Choroid plexus epithelial cell (primary cell): ENCODE data around the gene TNXB.

Experiments used
- DNase-seq: peaks from one replicate; pipeline ENCODE4 v3.0.0-alpha.2; 2010; ENCODE audit warnings: low read depth
- H3K4me3 ChIP-seq: 2 replicates; pipeline ENCODE4 v1.5.1; 2011; ENCODE audit warnings: low read depth, mild to moderate bottlenecking, control low read depth, low read length, moderate library complexity
- TF ChIP-seq, protein P1 (sequence below): conservative IDR thresholded peaks from 2 replicates; pipeline ENCODE4 v1.5.1; 2011; ENCODE audit warnings: low read depth, mild to moderate bottlenecking, control low read depth, inconsistent platforms, low read length, moderate library complexity

The TNXB gene

DNA sequence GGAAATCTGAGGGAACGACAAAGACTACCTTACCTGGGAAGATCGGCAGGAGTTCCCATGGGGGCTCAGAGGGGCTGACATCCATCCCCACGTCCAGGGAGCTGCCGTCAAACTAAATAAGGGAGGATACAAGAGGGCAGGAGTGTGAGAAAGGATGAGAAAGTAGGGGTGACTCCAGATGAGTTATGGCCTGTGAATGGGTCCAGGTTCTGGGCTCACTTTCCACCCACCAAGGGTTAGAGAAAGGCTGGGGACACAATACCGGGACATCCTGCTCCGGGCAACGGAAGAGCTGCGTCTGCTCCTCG lies 18.2 kb upstream of the TNXB start:
- no peak for DNase-seq
- TF ChIP-seq, protein P1, sequence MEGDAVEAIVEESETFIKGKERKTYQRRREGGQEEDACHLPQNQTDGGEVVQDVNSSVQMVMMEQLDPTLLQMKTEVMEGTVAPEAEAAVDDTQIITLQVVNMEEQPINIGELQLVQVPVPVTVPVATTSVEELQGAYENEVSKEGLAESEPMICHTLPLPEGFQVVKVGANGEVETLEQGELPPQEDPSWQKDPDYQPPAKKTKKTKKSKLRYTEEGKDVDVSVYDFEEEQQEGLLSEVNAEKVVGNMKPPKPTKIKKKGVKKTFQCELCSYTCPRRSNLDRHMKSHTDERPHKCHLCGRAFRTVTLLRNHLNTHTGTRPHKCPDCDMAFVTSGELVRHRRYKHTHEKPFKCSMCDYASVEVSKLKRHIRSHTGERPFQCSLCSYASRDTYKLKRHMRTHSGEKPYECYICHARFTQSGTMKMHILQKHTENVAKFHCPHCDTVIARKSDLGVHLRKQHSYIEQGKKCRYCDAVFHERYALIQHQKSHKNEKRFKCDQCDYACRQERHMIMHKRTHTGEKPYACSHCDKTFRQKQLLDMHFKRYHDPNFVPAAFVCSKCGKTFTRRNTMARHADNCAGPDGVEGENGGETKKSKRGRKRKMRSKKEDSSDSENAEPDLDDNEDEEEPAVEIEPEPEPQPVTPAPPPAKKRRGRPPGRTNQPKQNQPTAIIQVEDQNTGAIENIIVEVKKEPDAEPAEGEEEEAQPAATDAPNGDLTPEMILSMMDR: no peak
- peak overlapping the region; percentile 100 for H3K4me3 ChIP-seq

DNA sequence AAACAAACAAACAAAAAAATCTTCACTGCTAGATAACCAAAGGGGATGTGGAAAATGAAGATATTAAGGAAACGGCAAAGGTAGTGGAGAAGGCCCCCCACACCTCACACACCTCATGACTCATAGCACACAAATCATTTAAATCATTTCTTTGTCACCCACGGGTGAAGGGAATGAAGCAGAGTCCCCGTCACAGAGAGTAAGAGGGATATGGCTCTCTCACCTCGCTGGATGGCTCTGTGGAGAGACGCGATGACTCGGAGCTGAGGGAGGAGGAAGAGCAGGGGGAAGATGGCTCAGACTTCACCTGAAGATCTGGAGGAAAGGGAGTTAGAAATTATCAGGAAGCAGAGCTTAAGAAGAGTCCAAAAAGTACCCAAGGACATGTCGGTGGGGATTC lies 17.7 kb upstream of the TNXB start:
- TF ChIP-seq, protein P1: no peak
- no peak for DNase-seq
- H3K4me3 ChIP-seq: peak overlapping the region; percentile 100

DNA sequence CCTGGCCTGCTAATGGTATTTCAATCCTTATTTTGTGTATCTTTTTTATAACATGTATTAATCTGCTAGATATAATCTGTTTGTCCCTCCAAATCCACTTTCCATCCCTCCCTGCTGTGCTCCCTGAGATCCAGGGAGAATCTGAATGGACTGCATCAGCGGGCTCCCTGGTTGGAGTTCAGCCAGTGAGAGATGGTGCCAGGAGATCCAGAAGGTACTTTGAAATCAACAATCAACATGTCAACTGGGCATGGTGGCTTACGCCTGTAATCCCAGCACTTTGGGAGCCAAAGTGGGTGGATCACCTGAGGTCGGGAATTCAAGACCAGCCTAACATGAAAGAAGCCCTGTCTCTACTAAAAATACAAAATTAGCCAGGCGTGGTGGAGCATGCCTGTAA lies 14.5 kb upstream of the TNXB start:
- H3K4me3 ChIP-seq: no peak overlapping the region
- TF ChIP-seq, protein P1: no peak
- DNase-seq: no peak

DNA sequence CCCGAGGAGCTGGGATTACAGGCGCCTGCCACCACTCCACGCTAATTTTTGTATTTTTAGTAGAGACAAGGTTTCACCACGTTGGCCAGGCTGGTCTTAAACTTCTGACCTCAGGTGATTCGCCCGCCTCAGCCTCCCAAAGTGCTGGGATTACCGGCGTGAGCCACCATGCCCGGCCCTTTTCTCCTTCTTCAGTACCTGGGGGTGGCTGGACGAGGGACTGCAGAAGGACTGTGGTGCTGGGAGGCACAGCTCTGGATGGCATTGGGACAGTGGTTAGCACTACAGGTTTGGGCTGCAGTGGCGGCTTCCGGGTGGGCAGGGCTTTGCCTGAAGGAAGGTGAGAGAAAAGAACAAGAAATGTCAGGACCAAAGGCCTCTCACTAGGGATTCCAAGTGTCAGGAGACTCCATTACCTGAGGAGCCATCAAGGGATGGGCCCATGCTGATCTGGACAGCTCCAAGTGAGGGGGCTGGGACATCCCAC lies 11.5 kb upstream of the TNXB start:
- TF ChIP-seq, protein P1: no peak
- H3K4me3 ChIP-seq: no peak overlapping the region
- no peak for DNase-seq

DNA sequence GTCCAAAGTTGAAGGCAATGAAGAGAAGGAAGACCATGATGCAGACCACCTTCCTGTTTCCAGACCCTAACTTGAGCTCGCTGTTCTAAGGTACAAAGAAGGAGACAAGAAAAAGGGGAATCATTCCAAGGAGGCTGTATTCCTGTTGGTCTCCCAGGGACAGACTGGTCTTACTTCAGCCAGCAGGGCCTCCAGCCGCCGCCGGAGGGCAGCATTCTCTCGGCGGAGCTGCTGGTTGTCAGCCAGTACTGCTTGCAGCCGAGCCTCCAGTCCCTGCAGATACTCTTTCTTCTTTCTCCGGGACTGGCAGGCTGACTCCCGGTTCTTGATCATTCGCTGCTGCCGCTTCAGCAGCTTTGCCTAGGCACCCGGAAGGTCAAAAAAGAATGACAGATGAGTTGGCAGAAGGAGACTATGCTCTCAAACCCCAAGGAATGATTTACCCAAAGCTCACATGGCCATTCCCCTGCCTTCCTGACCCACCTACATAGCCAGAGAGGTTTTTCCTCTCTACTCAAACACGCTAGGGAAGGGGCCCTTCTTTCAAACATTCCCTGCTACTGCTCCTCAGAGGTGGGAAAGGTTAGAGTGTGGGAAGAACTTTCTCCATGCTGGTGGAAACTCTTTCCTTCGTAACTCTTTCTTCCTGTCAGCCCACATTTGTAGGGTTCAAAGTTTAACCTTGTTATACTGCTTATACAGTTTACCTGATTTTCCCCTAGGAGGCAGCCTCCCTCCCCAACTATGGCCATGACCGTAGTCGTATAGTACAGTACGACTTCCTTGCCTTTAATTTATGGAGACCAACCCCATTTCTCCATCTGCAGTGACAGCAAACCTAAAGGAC lies 9.9 kb upstream of the TNXB start:
- TF ChIP-seq, protein P1: peak; percentile 98
- H3K4me3 ChIP-seq: no peak overlapping the region

DNA sequence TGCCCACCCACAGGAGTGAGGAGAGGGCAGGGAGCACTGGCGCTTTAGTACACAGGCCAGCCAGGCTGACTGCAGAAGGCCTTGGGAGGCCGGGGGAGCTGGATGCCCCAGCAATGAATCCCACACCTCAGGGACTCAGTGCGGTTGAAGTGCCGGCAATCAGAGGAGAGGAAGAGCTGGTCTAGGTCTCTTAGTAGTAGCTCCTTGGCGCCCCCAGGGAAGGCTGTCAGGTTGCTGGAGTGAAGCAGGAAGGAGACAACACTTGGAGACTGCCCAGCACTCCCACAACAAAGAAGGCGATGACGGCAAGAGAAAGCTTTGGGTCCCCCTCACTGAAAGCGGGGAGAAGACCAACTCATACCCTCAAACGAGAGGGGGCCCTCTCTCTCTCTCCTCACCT lies 8.3 kb upstream of the TNXB start:
- no peak overlapping the region for H3K4me3 ChIP-seq
- no peak for DNase-seq
- TF ChIP-seq, protein P1: no peak

More for the DNA sequence above, 9.9 kb upstream of the TNXB start:
- DNase-seq: peak; percentile 95

DNA sequence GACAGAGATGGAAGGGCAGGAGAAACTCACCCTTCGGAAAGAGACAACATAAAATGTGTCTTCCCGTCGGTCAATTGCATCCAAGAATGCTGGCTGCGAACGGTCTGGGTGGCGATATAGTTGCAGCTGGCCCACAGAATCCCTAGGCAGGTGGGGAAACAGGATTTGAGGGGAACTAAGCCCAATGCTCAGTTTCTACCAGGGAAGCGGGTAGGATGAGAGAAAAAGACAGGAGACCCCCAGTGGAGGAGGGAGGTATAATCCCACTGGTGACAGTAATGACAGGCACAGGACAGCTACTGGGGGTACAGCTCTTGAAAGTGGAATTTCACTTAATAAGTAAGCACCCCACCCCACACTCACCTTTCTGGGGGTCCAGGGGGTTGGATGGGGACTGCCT lies 7.5 kb upstream of the TNXB start:
- DNase-seq: peak; percentile 28
- no peak overlapping the region for H3K4me3 ChIP-seq
- TF ChIP-seq, protein P1: peak; percentile 61
